Nephron progenitor cell (in vitro differentiated cells): ENCODE results near the gene NDRG3.
A peak's percentile ranks its signal among the peaks of the same experiment; 100 is the strongest.

ENCODE experiments used
- DNase-seq: peaks from one replicate; pipeline ENCODE4 v3.0.0; 2021
- H3K27ac Mint-ChIP-seq: 2 replicates; pipeline ENCODE4 v1.8.0; 2021; ENCODE audit warnings: mild to moderate bottlenecking, moderate library complexity, mixed read lengths
- H3K27me3 Mint-ChIP-seq: 2 replicates; pipeline ENCODE4 v1.8.0; 2021; ENCODE audit warnings: mild to moderate bottlenecking, low read depth, mixed read lengths; ENCODE audit not compliant: poor library complexity
- H3K36me3 Mint-ChIP-seq: 2 replicates; pipeline ENCODE4 v1.8.0; 2021; ENCODE audit warnings: low read depth, mixed read lengths
- H3K4me1 Mint-ChIP-seq: 2 replicates; pipeline ENCODE4 v1.8.0; 2021; ENCODE audit warnings: mixed read lengths
- H3K4me3 Mint-ChIP-seq: 2 replicates; pipeline ENCODE4 v1.8.0; 2021; ENCODE audit warnings: mild to moderate bottlenecking, moderate library complexity, mixed read lengths
- H3K9me3 Mint-ChIP-seq: 2 replicates; pipeline ENCODE4 v1.8.0; 2021; ENCODE audit warnings: mild to moderate bottlenecking, moderate library complexity, mixed read lengths
- TF ChIP-seq, protein P1 (sequence below): fragments of 200-600 bp; sonication (generic); IDR thresholded peaks from 2 replicates; pipeline ENCODE4 v1.5.0; 2021; ENCODE audit warnings: antibody characterized with exemption

The NDRG3 gene

DNA sequence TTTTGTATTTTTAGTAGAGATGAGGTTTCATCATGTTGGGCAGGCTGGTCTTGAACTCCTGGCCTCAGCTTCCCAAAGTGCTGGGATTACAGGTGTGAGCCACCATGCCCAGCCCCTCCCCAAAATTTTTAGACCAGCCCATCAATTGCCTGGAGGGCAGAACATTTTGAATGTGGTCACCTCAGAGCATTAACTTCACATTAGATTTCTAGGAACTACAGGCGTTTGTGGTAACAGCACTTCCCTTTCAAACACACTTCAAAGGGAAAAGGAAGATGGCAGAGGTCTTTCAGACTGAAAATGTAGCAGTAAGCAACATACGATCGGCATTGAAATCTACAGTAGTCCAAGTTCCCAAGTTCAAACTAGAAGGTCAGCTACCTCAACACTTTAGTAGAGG, 87.6 kb downstream of the NDRG3 start:
- H3K36me3 Mint-ChIP-seq = peaks cover 15% of the 10 kb centered on the region
- no peaks in the 10 kb centered on the region for H3K27me3 Mint-ChIP-seq
- no peak for DNase-seq
- H3K4me3 Mint-ChIP-seq = no peak overlapping the region
- H3K4me1 Mint-ChIP-seq = peaks cover 11% of the 10 kb centered on the region
- H3K27ac Mint-ChIP-seq = no peak overlapping the region
- no peaks in the 10 kb centered on the region for H3K9me3 Mint-ChIP-seq
- TF ChIP-seq, protein P1, sequence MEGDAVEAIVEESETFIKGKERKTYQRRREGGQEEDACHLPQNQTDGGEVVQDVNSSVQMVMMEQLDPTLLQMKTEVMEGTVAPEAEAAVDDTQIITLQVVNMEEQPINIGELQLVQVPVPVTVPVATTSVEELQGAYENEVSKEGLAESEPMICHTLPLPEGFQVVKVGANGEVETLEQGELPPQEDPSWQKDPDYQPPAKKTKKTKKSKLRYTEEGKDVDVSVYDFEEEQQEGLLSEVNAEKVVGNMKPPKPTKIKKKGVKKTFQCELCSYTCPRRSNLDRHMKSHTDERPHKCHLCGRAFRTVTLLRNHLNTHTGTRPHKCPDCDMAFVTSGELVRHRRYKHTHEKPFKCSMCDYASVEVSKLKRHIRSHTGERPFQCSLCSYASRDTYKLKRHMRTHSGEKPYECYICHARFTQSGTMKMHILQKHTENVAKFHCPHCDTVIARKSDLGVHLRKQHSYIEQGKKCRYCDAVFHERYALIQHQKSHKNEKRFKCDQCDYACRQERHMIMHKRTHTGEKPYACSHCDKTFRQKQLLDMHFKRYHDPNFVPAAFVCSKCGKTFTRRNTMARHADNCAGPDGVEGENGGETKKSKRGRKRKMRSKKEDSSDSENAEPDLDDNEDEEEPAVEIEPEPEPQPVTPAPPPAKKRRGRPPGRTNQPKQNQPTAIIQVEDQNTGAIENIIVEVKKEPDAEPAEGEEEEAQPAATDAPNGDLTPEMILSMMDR = no peak

DNA sequence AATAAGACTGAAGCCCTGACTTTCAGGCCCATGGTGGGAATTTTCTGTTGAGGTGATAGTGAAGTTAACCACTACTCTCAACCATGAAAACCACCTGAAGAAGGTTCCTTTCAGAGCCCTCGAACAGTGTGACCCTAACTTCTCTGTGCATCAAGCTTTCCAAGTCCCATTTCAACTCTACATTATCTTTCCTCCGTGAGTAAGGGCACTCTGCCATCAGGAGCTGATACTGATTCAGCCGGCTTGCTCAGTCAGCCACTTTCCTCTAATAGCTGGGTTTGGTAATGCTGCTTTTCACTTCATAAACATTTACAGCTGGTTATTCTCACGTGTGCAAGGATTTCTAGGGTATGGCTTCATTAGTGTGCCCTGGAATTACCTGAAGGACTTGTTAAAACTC, 89.2 kb downstream of the NDRG3 start:
- peaks cover 21% of the 10 kb centered on the region for H3K36me3 Mint-ChIP-seq
- H3K4me3 Mint-ChIP-seq = no peak overlapping the region
- no peak overlapping the region for H3K27ac Mint-ChIP-seq
- TF ChIP-seq, protein P1 = no peak
- DNase-seq = no peak
- no peaks in the 10 kb centered on the region for H3K27me3 Mint-ChIP-seq
- H3K4me1 Mint-ChIP-seq = peaks cover 11% of the 10 kb centered on the region
- no peaks in the 10 kb centered on the region for H3K9me3 Mint-ChIP-seq

DNA sequence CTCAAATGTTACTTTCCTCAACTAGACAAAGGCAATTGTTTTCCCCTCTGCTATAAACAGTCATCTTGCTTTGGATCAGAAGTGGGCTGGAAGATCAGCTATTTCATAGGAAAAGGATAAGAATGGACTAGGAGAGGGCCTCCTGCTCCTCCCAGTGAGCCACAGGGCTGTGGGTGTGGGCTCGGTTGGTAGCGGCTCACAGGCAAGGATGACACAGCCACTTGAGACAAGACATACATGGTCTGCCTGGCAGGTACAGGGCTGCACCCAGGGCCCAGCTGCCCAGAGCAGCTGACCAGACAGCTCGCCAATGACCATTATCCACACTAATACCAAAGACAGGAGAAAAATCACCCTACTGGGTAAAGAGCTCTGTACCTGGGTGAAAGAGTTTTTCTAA, 90.9 kb downstream of the NDRG3 start:
- TF ChIP-seq, protein P1 = no peak
- no peak for DNase-seq

DNA sequence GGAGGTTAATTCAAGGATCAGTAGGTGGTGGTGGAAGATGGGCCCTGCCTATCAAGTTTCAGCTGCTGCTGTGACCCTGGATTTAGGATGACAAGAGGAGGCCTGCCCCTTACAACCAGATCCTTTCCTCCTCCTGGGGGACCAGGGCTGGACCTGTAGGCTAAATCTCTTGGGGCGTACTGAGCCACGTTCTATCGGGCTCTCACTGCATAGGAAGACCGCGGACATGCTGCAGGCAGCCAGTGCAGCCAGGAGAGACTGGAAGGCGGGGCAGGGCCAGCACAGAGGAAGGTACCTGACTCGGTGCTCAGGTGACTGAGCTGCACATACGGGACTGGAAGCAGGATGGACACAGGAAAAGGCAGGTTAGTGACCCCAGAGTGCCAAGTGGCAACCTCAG, 91.4 kb downstream of the NDRG3 start:
- no peak for DNase-seq
- Mint-ChIP-seq H3K27ac (peak overlapping the region; percentile 94), H3K4me1 (peaks cover 11% of the 10 kb centered on the region), H3K36me3 (peaks cover 13% of the 10 kb centered on the region), H3K27me3 (no peaks in the 10 kb centered on the region), H3K9me3 (no peaks in the 10 kb centered on the region), H3K4me3 (no peak overlapping the region)
- TF ChIP-seq, protein P1 = no peak

More for the DNA sequence above, 90.9 kb downstream of the NDRG3 start:
- no peaks in the 10 kb centered on the region for H3K9me3 Mint-ChIP-seq
- H3K4me1 Mint-ChIP-seq = peaks cover 11% of the 10 kb centered on the region
- no peaks in the 10 kb centered on the region for H3K27me3 Mint-ChIP-seq
- H3K27ac Mint-ChIP-seq = no peak overlapping the region
- H3K4me3 Mint-ChIP-seq = no peak overlapping the region
- peaks cover 16% of the 10 kb centered on the region for H3K36me3 Mint-ChIP-seq

DNA sequence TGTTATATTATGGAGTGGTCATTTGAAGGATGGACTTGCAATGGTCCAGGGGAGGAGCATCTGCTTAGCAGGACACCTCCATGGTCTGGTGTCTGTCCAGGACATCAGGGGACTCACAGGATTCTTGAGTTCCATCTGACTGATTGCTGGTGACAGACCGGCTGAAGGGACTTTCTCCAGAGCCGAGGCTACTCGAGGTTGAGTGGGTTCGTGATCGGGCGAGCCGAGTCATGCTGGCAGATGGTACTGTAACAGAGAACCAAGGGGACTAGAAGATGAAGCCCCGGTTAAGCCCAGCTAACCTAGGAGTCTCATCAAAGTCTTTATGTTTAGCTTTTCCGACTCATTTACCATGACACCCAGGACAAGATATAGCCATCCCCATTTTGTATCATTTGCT, 92.4 kb downstream of the NDRG3 start:
- no peak overlapping the region for H3K4me3 Mint-ChIP-seq
- TF ChIP-seq, protein P1 = no peak
- H3K36me3 Mint-ChIP-seq = peaks cover 13% of the 10 kb centered on the region
- DNase-seq = no peak
- H3K27me3 Mint-ChIP-seq = no peaks in the 10 kb centered on the region
- H3K4me1 Mint-ChIP-seq = peaks cover 11% of the 10 kb centered on the region
- H3K27ac Mint-ChIP-seq = no peak overlapping the region
- no peaks in the 10 kb centered on the region for H3K9me3 Mint-ChIP-seq

DNA sequence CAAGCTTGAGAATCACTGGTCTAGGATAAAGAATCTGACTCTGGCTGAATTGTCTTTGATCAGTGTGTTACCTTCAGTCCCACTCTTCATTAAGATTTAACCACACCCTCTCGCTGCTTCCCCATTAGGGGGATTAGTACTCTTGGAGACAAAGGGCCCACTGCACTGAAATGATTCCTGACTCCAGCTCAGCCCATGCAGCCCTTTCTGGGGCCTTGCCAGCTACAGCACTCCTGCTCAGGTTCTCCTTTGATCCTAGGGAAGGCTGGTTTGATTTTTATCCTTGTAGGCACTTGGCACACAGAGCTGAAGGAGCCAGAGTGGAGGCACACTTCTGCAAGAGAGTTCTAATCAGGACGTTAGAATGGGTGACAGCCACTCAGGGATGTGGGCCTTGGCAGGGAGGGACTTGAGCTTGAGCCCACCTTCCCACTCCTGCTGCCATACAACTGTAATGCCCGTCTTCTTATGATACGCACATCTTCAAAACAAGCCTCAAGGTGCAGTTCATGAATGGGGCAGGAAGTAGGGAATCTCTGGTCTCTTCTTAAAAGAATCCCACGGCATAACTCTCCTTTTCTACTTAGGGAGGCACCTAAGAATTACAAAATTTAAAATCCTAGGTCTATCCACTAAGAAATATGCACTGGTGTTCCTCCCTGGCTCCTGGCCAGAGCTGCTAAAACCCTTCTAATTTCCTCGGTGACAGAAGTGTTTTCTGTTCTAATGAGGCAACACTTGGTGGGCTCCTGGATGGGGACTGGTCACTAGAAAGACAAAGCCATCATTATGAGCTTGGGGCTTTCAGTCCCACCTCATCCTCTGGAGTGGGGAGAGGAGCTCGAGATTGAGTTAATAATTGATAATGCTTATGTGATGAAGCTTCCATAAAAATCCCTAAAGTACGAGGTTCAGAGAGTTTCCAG, 98.4 kb downstream of the NDRG3 start:
- H3K4me1 Mint-ChIP-seq = no peaks in the 10 kb centered on the region
- peaks cover 7% of the 10 kb centered on the region for H3K36me3 Mint-ChIP-seq
- TF ChIP-seq, protein P1 = no peak
- no peaks in the 10 kb centered on the region for H3K27me3 Mint-ChIP-seq
- H3K9me3 Mint-ChIP-seq = no peaks in the 10 kb centered on the region
- no peak for DNase-seq
- no peak overlapping the region for H3K4me3 Mint-ChIP-seq
- H3K27ac Mint-ChIP-seq = peak overlapping the region; percentile 53
